ENCODE measurements around the gene PLA2G4D.

Gene PLA2G4D

GRCh38 chr15:42050484-42051255, 43.7 kb downstream of the PLA2G4D start:
- no peak overlapping the region for H3K4me3 ChIP-seq (ENCODE audit: low read depth, low read length)
- TF ChIP-seq MYC (IDR thresholded peaks at IDR 0.05; ENCODE audit: low read depth, low read length) (no peak), POLR2A (IDR thresholded peaks at IDR 0.05; ENCODE audit: extremely low read depth, insufficient read length) (no peak), MAX (IDR thresholded peaks at IDR 0.05; ENCODE audit: low read depth, low read length) (no peak)

GRCh38 chr15:42048821-42049200, 45.6 kb downstream of the PLA2G4D start:
- no peak for TF ChIP-seq MYC (IDR thresholded peaks at IDR 0.05; ENCODE audit: low read depth, low read length)
- no peak for TF ChIP-seq MAX (IDR thresholded peaks at IDR 0.05; ENCODE audit: low read depth, low read length)
- TF ChIP-seq CTCF (IDR thresholded peaks at IDR 0.05; ENCODE audit: low read depth, low read length), result no peak
- TF ChIP-seq POLR2A (IDR thresholded peaks at IDR 0.05; ENCODE audit: extremely low read depth, insufficient read length), result no peak
- no peak for DNase-seq (ENCODE audit: low read depth)
- no peak overlapping the region for H3K4me3 ChIP-seq (ENCODE audit: low read depth, low read length)

More at GRCh38 chr15:42050484-42051255, 43.7 kb downstream of the PLA2G4D start:
- no peak for DNase-seq (ENCODE audit: low read depth)

GRCh38 chr15:42048080-42048820, 46.1 kb downstream of the PLA2G4D start:
- no peak for TF ChIP-seq MYC (IDR thresholded peaks at IDR 0.05; ENCODE audit: low read depth, low read length)
- TF ChIP-seq CTCF (IDR thresholded peaks at IDR 0.05; ENCODE audit: low read depth, low read length), result no peak
- no peak for TF ChIP-seq MAX (IDR thresholded peaks at IDR 0.05; ENCODE audit: low read depth, low read length)
- TF ChIP-seq POLR2A (IDR thresholded peaks at IDR 0.05; ENCODE audit: extremely low read depth, insufficient read length), result no peak
- H3K4me3 ChIP-seq (ENCODE audit: low read depth, low read length), result no peak overlapping the region
- DNase-seq (ENCODE audit: low read depth), result no peak

- TF ChIP-seq MYC (IDR thresholded peaks at IDR 0.05; ENCODE audit: low read depth, low read length) (no peak), CTCF (IDR thresholded peaks at IDR 0.05; ENCODE audit: low read depth, low read length) (no peak), POLR2A (IDR thresholded peaks at IDR 0.05; ENCODE audit: extremely low read depth, insufficient read length) (no peak), MAX (IDR thresholded peaks at IDR 0.05; ENCODE audit: low read depth, low read length) (no peak)
- DNase-seq (ENCODE audit: low read depth), result no peak
Observed at GRCh38 chr15:42046597-42046996, 47.8 kb downstream of the PLA2G4D start.

GRCh38 chr15:42045211-42045615, 49.1 kb downstream of the PLA2G4D start:
- no peak overlapping the region for H3K4me3 ChIP-seq (ENCODE audit: low read depth, low read length)
- TF ChIP-seq CTCF (IDR thresholded peaks at IDR 0.05; ENCODE audit: low read depth, low read length) (no peak), MAX (IDR thresholded peaks at IDR 0.05; ENCODE audit: low read depth, low read length) (no peak), POLR2A (IDR thresholded peaks at IDR 0.05; ENCODE audit: extremely low read depth, insufficient read length) (no peak), MYC (IDR thresholded peaks at IDR 0.05; ENCODE audit: low read depth, low read length) (no peak)
- DNase-seq (ENCODE audit: low read depth), result no peak

More at GRCh38 chr15:42046597-42046996, 47.8 kb downstream of the PLA2G4D start:
- H3K4me3 ChIP-seq (ENCODE audit: low read depth, low read length), result no peak overlapping the region
